ENCODE data around the gene EXOC4. TPM values are rescaled to one million over a fixed set of nuclear protein-coding genes. Genes with fewer than 3 reads are reported as not detected.

The EXOC4 gene
- total RNA-seq, 1 experiment from 2014 or later, result 71.0 TPM

- no peak for DNase-seq (ENCODE audit: low read depth, low spot score)
- Histone ChIP-seq H3K27ac (ENCODE audit: low read length) (no peak overlapping the region), H3K36me3 (ENCODE audit: control insufficient read depth, insufficient read depth, low read length) (no peaks in the 10 kb centered on the region), H3K4me3 (ENCODE audit: low read depth in 2 of 2, low read length in 2 of 2) (no peak overlapping the region), H3K27me3 (ENCODE audit: control insufficient read depth, insufficient read depth, low read length) (no peaks in the 10 kb centered on the region), H3K9me3 (ENCODE audit: control insufficient read depth, insufficient read depth, low read depth, low read length) (no peaks in the 10 kb centered on the region), H3K4me1 (ENCODE audit: control insufficient read depth, insufficient read depth, low read length) (no peaks in the 10 kb centered on the region)
- no TSS peak for BruUV-seq (replicated peaks)
- in situ Hi-C loops (cut with HindIII; ENCODE audit: low pct_unique_long_range_greater_than_20kb, low sequenced_read_pairs) (no loop called here), intact Hi-C loops (cut with micrococcal nuclease; ENCODE audit: unreplicated experiment) (no loop called here)
- ChIA-PET POLR2A (no interaction called here), CTCF (no interaction called here)
- TF ChIP-seq REST (IDR thresholded peaks at IDR 0.05; ENCODE audit: insufficient read depth in 1 of 2, low read depth in 2 of 2, low read length in 1 of 2) (no peak), POLR2AphosphoS5 (IDR thresholded peaks at IDR 0.05; ENCODE audit: low read depth, low read length) (no peak)
- no peak for ATAC-seq
Observed at GRCh38 chr7:133303372-133303771, 50.5 kb downstream of the EXOC4 start.

- no TSS peak for BruUV-seq (replicated peaks)
- in situ Hi-C loops (cut with HindIII; ENCODE audit: low pct_unique_long_range_greater_than_20kb, low sequenced_read_pairs), result no loop called here
Observed at GRCh38 chr7:133303931-133304330, 51.1 kb downstream of the EXOC4 start.

More at GRCh38 chr7:133303931-133304330, 51.1 kb downstream of the EXOC4 start:
- TF ChIP-seq CTCF (IDR thresholded peaks at IDR 0.05) (no peak), SIN3A (IDR thresholded peaks at IDR 0.05; ENCODE audit: borderline replicate concordance, insufficient read depth, low read depth, low read length) (no peak), POLR2AphosphoS5 (IDR thresholded peaks at IDR 0.05; ENCODE audit: low read depth, low read length) (no peak), TCF7L2 (IDR thresholded peaks at IDR 0.05; ENCODE audit: low read depth, low read length) (no peak), REST (IDR thresholded peaks at IDR 0.05; ENCODE audit: insufficient read depth in 1 of 2, low read depth in 2 of 2, low read length in 1 of 2) (no peak)
- Histone ChIP-seq H3K27me3 (ENCODE audit: control insufficient read depth, insufficient read depth, low read length) (no peaks in the 10 kb centered on the region), H3K9me3 (ENCODE audit: control insufficient read depth, insufficient read depth, low read depth, low read length) (no peaks in the 10 kb centered on the region), H3K4me1 (ENCODE audit: control insufficient read depth, insufficient read depth, low read length) (no peaks in the 10 kb centered on the region), H3K27ac (ENCODE audit: low read length) (no peak overlapping the region), H3K4me3 (ENCODE audit: low read depth in 2 of 2, low read length in 2 of 2) (no peak overlapping the region), H3K36me3 (ENCODE audit: control insufficient read depth, insufficient read depth, low read length) (no peaks in the 10 kb centered on the region)
- no peak for ATAC-seq
- DNase-seq (ENCODE audit: low read depth, low spot score), result no peak
- CTCF ChIA-PET, result no interaction called here
- intact Hi-C loops (cut with micrococcal nuclease; ENCODE audit: unreplicated experiment), result no loop called here
- POLR2A ChIA-PET, result no interaction called here

All from Panc1 (cell line).